Ascending aorta (tissue), 2 donors: ENCODE data around the gene VPS8. TPM values are rescaled to one million over a fixed set of nuclear protein-coding genes. Genes with fewer than 3 reads are reported as not detected.

Experiments used
- DNase-seq, 2 donors: peaks; one replicate each; pipeline ENCODE4 v3.0.0-alpha.2; 2019; ENCODE audit warnings: low spot score in 2 of 2
- H3K27ac ChIP-seq, 2 donors: fragments of 200-600 bp; sonication (generic); one replicate each; pipeline ENCODE4 v1.5.1; 2016 to 2017; ENCODE audit warnings: mild to moderate bottlenecking in 1 of 2
- H3K27me3 ChIP-seq: fragments of 200-600 bp; sonication (generic); one replicate; pipeline ENCODE4 v1.5.1; 2017
- H3K36me3 ChIP-seq, 2 donors: fragments of 200-600 bp; sonication (generic); one replicate each; pipeline ENCODE4 v1.5.1; 2016
- H3K4me1 ChIP-seq, 2 donors: fragments of 200-600 bp; sonication (generic); one replicate each; pipeline ENCODE4 v1.5.1; 2016 to 2017; ENCODE audit warnings: mild to moderate bottlenecking in 1 of 2
- H3K4me3 ChIP-seq, 2 donors: fragments of 200-600 bp; sonication (generic); one replicate each; pipeline ENCODE4 v1.5.1; 2016 to 2017; ENCODE audit warnings: mild to moderate bottlenecking in 1 of 2
- H3K9me3 ChIP-seq, 2 donors: fragments of 200-600 bp; sonication (generic); one replicate each; pipeline ENCODE4 v1.5.1; 2016
- intact Hi-C: fragments of 100-400 bp; cut with DNase I; formaldehyde crosslinking; loops from one replicate; pipeline ENCODE4 v1.15.1; 2023
- total RNA-seq: library from RNA; depleted of rRNA; stranded (reverse); fragments of >200 nt; gene quantifications from one replicate; pipeline ENCODE4 v1.1.0, GENCODE V29; 2016
- TF ChIP-seq, protein P1 (sequence below), 3 experiments: fragments of 200-600 bp in 2 of 3; fragments of 450-650 bp in 1 of 3; sonication (generic) in 2 of 3; IDR thresholded peaks; one replicate each; pipeline ENCODE4 v1.5.1; 2016 to 2019; ENCODE audit warnings: antibody characterized with exemption in 3 of 3, mild to moderate bottlenecking in 1 of 3, moderate library complexity in 1 of 3

The VPS8 gene
- total RNA-seq, 1 donor from 2014 or later, result 24.9 TPM

DNA sequence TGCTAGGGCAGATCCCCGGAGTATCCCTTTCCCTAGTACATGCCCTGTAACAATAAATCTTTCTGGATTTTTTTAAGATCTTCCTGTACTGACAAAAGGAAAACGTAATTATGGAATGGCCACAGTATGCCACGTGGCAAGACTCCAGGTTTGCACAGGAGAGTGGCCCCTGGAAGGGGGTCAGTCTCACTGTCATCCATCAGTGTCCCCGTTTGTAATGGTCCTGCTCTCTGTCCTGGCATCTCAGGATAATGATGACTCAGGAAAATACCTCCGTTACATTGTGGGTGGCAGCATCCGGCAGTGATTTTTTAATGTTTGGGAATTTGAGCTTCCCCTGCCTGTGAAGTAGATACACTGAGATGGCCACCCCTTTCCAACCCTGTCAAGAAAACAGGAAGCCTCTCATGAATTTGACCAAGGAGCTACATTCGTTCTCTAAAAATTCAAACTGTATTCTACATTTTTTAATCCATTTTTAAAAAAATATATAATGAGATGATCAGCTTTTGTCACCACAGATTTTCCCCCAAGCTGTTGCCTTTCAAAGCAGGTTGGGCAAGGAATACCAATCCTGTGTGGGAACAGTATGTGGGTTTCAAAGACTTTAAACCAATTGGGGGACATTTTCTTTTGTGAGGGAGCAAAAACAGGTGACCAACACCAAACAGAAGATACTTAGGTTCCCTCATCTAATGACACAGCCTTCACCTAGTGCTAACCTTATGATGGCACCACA lies 230.5 kb downstream of the VPS8 start:
- Histone ChIP-seq H3K9me3 (no peaks in the 10 kb centered on the region), H3K36me3 (no peaks in the 10 kb centered on the region), H3K27me3 (no peaks in the 10 kb centered on the region), H3K4me3 (no peak overlapping the region), H3K27ac (no peak overlapping the region), H3K4me1 (no peaks in the 10 kb centered on the region)
- intact Hi-C loops, result no loop called here
- TF ChIP-seq, protein P1, sequence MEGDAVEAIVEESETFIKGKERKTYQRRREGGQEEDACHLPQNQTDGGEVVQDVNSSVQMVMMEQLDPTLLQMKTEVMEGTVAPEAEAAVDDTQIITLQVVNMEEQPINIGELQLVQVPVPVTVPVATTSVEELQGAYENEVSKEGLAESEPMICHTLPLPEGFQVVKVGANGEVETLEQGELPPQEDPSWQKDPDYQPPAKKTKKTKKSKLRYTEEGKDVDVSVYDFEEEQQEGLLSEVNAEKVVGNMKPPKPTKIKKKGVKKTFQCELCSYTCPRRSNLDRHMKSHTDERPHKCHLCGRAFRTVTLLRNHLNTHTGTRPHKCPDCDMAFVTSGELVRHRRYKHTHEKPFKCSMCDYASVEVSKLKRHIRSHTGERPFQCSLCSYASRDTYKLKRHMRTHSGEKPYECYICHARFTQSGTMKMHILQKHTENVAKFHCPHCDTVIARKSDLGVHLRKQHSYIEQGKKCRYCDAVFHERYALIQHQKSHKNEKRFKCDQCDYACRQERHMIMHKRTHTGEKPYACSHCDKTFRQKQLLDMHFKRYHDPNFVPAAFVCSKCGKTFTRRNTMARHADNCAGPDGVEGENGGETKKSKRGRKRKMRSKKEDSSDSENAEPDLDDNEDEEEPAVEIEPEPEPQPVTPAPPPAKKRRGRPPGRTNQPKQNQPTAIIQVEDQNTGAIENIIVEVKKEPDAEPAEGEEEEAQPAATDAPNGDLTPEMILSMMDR (IDR thresholded peaks at IDR 0.05), result no peak
- DNase-seq, result no peak

DNA sequence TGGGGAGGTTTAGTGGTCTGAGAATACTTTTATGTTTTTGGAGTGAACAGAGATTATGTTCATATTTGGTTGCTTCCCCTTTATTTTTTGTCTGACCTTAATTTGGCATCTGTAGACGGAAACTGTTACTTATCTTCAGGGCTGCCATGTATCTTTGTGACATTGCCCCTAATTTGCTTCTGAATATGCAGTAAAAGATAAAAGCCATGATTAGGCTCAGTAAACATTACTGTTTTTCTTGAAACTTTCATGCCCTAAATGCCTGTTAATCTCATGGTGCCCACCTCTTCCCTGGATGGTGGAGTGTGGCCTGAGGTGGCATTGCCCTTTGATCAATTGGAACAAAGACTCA lies 234.2 kb downstream of the VPS8 start:
- TF ChIP-seq, protein P1 (IDR thresholded peaks at IDR 0.05), result no peak

DNA sequence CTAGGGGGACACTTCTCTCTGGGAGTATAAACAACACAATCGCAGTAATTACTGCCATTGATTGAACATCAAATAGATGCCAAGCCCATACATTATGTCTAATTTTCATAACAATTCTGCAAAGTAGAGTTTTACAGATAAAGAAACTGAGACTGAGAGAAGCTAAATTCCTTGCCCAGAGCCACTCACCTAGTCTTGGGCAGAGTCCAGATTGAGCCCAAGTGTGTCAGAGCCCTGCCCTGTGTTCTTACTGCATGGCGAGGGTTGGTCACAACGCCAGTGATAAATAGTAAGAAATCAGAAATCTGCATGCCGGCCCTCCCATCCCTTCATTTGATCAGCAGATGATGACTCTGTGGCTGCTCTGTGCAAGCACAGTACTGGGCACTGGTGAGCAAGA lies 234.6 kb downstream of the VPS8 start:
- intact Hi-C loops, result no loop called here

More for the DNA sequence above, 234.2 kb downstream of the VPS8 start:
- Histone ChIP-seq H3K36me3 (peaks cover 9 to 33% of the 10 kb centered on the region in 2 donors), H3K9me3 (no peaks in the 10 kb centered on the region), H3K4me1 (no peaks in the 10 kb centered on the region), H3K4me3 (no peak overlapping the region), H3K27ac (no peak overlapping the region), H3K27me3 (no peaks in the 10 kb centered on the region)
- no peak for DNase-seq
- intact Hi-C loops, result no loop called here

DNA sequence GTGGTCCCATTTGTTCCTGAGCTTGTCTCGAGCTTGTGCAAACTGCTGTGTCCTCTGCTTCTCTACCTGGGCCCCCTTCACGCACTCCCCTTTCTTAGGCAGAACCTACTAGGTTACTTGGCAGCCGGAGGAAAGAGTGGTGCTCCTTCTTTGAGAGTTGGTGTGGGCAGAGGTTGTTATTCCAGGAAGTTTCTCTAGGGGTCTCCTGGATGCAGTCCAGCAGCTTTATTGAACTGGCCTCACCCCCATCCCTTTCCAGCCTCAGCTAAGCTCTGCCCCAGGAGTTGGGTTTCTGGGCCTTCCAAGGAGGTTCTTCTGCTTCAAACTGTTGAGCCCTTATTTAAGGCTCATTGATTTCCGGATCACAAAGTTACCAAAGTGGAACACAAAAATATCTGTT lies 237.7 kb downstream of the VPS8 start:
- H3K4me3 ChIP-seq, result no peak overlapping the region
- no peaks in the 10 kb centered on the region for H3K4me1 ChIP-seq
- H3K36me3 ChIP-seq, result peaks cover 35 to 64% of the 10 kb centered on the region in 2 donors
- intact Hi-C loops, result no loop called here
- DNase-seq, result no peak
- no peak overlapping the region for H3K27ac ChIP-seq
- TF ChIP-seq, protein P1 (IDR thresholded peaks at IDR 0.05), result no peak
- no peaks in the 10 kb centered on the region for H3K27me3 ChIP-seq
- no peaks in the 10 kb centered on the region for H3K9me3 ChIP-seq

More for the DNA sequence above, 234.6 kb downstream of the VPS8 start:
- no peak for DNase-seq
- H3K27me3 ChIP-seq, result no peaks in the 10 kb centered on the region
- H3K36me3 ChIP-seq, result peaks cover 12 to 38% of the 10 kb centered on the region in 2 donors
- H3K4me3 ChIP-seq, result no peak overlapping the region
- H3K9me3 ChIP-seq, result no peaks in the 10 kb centered on the region
- H3K4me1 ChIP-seq, result no peaks in the 10 kb centered on the region
- TF ChIP-seq, protein P1 (IDR thresholded peaks at IDR 0.05), result no peak
- no peak overlapping the region for H3K27ac ChIP-seq

DNA sequence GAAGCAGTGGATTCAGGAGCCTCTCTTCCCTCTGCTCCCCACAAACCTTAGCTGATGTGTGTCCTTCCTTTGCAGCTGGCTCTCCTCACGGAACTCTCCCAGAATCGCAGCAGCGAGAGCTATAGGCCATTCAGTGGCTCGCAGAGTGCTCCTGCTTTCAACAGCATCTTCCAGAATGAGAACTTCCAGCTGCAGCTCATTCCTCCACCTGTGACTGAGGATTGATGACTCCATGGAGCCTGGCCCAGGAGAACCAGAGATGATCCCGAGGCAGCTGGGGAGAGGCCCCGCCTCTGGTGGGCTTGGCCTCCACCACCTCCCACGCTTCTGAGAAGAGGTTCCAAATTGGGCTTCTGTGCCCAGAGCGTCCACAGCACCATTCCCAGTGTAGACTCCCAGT lies 239.8 kb downstream of the VPS8 start:
- no peak for DNase-seq
- H3K4me1 ChIP-seq, result no peaks in the 10 kb centered on the region
- intact Hi-C loops, result no loop called here
- H3K36me3 ChIP-seq, result peaks cover 35 to 64% of the 10 kb centered on the region in 2 donors
- H3K9me3 ChIP-seq, result peaks cover 0 to 9% of the 10 kb centered on the region in 2 donors
- TF ChIP-seq, protein P1 (IDR thresholded peaks at IDR 0.05), result no peak
- no peaks in the 10 kb centered on the region for H3K27me3 ChIP-seq
- no peak overlapping the region for H3K27ac ChIP-seq
- H3K4me3 ChIP-seq, result no peak overlapping the region
